MM.1S (cell line): ENCODE measurements around the gene CFAP65.

Source experiments
- EZH2 ChIP-seq: fragments of 300-600 bp; sonication (generic); optimal IDR thresholded peaks from 2 replicates; pipeline ENCODE3; 2017; ENCODE audit warnings: low read depth, mild to moderate bottlenecking, antibody characterized with exemption, low read length, mixed read lengths
- TF ChIP-seq, protein P1 (sequence below): fragments of 300-600 bp; sonication (generic); IDR thresholded peaks from 2 replicates; pipeline ENCODE4 v1.5.1; 2016; ENCODE audit warnings: antibody characterized with exemption, low read length, mixed read lengths

DNA sequence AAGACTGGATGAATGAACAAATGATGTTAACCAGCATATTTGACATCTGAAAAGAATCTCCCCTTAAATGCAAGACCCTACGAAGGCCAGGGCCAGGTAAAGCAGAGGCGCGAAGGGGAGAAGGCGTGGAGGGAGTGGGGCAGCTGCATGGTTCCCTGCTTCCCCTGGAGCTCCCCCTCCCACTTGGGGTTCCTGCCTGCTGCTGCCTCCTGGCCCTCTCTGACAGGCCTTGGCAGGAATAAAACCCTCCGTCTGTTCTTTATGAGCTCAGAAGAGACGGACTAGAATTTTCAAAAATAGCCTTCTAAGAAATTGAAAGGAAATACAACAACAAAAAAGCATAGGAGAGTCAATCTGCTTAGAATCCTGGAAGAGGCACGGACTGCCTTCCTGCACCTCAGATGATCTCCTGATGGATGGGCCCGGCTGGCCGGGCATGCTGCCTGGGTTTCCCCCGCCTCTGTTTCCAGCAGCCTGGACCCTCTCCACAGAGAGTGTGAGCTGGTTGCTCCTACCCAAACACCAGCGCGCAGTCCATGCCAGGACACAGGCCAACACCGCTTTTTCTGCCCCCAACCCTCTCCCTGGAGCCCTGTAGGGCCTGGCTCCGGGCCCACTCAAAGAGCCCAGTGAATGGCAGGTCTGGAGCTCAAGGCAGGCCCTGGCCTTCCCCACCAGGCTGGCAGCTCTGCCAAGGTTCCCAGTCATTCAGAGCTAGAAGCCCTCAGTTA is 23.9 kb downstream of the CFAP65 start:
- TF ChIP-seq, protein P1, sequence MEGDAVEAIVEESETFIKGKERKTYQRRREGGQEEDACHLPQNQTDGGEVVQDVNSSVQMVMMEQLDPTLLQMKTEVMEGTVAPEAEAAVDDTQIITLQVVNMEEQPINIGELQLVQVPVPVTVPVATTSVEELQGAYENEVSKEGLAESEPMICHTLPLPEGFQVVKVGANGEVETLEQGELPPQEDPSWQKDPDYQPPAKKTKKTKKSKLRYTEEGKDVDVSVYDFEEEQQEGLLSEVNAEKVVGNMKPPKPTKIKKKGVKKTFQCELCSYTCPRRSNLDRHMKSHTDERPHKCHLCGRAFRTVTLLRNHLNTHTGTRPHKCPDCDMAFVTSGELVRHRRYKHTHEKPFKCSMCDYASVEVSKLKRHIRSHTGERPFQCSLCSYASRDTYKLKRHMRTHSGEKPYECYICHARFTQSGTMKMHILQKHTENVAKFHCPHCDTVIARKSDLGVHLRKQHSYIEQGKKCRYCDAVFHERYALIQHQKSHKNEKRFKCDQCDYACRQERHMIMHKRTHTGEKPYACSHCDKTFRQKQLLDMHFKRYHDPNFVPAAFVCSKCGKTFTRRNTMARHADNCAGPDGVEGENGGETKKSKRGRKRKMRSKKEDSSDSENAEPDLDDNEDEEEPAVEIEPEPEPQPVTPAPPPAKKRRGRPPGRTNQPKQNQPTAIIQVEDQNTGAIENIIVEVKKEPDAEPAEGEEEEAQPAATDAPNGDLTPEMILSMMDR = no peak
- TF ChIP-seq EZH2 = no peak
